Neural cell (in vitro differentiated cells): ENCODE data around the gene BTBD9. TPM values are rescaled to one million over a fixed set of nuclear protein-coding genes. Genes with fewer than 3 reads are reported as not detected.

Source experiments
- H2AFZ ChIP-seq: fragments of 200-600, 300-800 bp; sonication (generic), shearing (Covaris generic); 2 replicates; pipeline ENCODE4 v1.6.0; 2014; ENCODE audit warnings: low read depth, mild to moderate bottlenecking, antibody characterized with exemption, low read length, moderate library complexity
- H3F3A ChIP-seq: fragments of 200-600 bp; shearing (Covaris generic); 2 replicates; pipeline ENCODE4 v1.6.1; 2016; ENCODE audit warnings: mild to moderate bottlenecking, moderate library complexity, mixed read lengths, antibody characterized with exemption, low read length; ENCODE audit not compliant: insufficient read depth, poor library complexity, severe bottlenecking
- H3K27ac ChIP-seq: fragments of 200-600, 300-800 bp; sonication (generic), shearing (Covaris generic); 2 replicates; pipeline ENCODE4 v1.5.1; 2014; ENCODE audit warnings: mild to moderate bottlenecking, low read length, moderate library complexity
- H3K27me3 ChIP-seq: fragments of 300-800, 200-600 bp; sonication (generic), shearing (Covaris generic); 2 replicates; pipeline ENCODE4 v1.6.0; 2014; ENCODE audit warnings: mild to moderate bottlenecking, low read depth, low read length, moderate library complexity; ENCODE audit not compliant: insufficient read depth
- H3K36me3 ChIP-seq: fragments of 300-800, 200-600 bp; sonication (generic), shearing (Covaris generic); 2 replicates; pipeline ENCODE4 v1.5.1; 2014; ENCODE audit warnings: mild to moderate bottlenecking, antibody characterized with exemption, low read length, moderate library complexity; ENCODE audit not compliant: insufficient read depth
- H3K4me2 ChIP-seq: fragments of 300-800, 200-600 bp; sonication (generic), shearing (Covaris generic); 2 replicates; pipeline ENCODE4 v1.6.0; 2014; ENCODE audit warnings: mild to moderate bottlenecking, low read length
- H3K4me3 ChIP-seq: fragments of 300-800, 200-600 bp; sonication (generic), shearing (Covaris generic); 2 replicates; pipeline ENCODE4 v1.5.1; 2014; ENCODE audit warnings: mild to moderate bottlenecking, low read length, moderate library complexity
- H3K79me2 ChIP-seq: fragments of 200-600 bp; shearing (Covaris generic); replicated peaks from 2 replicates; pipeline ENCODE4 v1.6.0; 2014; ENCODE audit warnings: mild to moderate bottlenecking, low read length, moderate library complexity; ENCODE audit not compliant: insufficient read depth
- H3K9ac ChIP-seq: fragments of 300-800, 200-600 bp; sonication (generic), shearing (Covaris generic); 2 replicates; pipeline ENCODE4 v1.6.1; 2016; ENCODE audit warnings: mild to moderate bottlenecking, low read length, mixed read lengths
- H3K9me2 ChIP-seq: fragments of 200-600 bp; shearing (Covaris generic); 2 replicates; pipeline ENCODE4 v1.6.1; 2016; ENCODE audit warnings: mild to moderate bottlenecking, low read length, mixed read lengths; ENCODE audit not compliant: insufficient read depth
- H3K9me3 ChIP-seq: fragments of 200-600, 300-800 bp; sonication (generic), shearing (Covaris generic); 2 replicates; pipeline ENCODE4 v1.6.1; 2016; ENCODE audit warnings: mild to moderate bottlenecking, mixed run types, low read length, moderate library complexity, mixed read lengths
- H4K20me1 ChIP-seq: fragments of 200-600 bp; shearing (Covaris generic); 2 replicates; pipeline ENCODE4 v1.6.1; 2016; ENCODE audit warnings: mild to moderate bottlenecking, mixed run types; ENCODE audit not compliant: insufficient read depth
- CTCF ChIP-seq: fragments of 450-650 bp; IDR thresholded peaks from 2 replicates; pipeline ENCODE4 v1.5.1; 2014; ENCODE audit warnings: antibody characterized with exemption, mild to moderate bottlenecking, moderate library complexity; ENCODE audit not compliant: poor library complexity, severe bottlenecking
- EP300 ChIP-seq: fragments of 450-650 bp; conservative IDR thresholded peaks from 2 replicates; pipeline ENCODE4 v1.6.1; 2014; ENCODE audit warnings: antibody characterized with exemption, mild to moderate bottlenecking, moderate library complexity; ENCODE audit not compliant: poor library complexity, severe bottlenecking
- EZH2 ChIP-seq: fragments of 200-600, 300-800 bp; shearing (Covaris generic), sonication (generic); IDR thresholded peaks from 2 replicates; pipeline ENCODE4 v1.6.1; 2014; ENCODE audit warnings: antibody characterized with exemption, low read length, borderline replicate concordance, mild to moderate bottlenecking; ENCODE audit not compliant: insufficient read depth, poor library complexity, severe bottlenecking
- MXI1 ChIP-seq: fragments of 450-650 bp; conservative IDR thresholded peaks from 2 replicates; pipeline ENCODE4 v1.6.1; 2014; ENCODE audit warnings: antibody characterized with exemption, mild to moderate bottlenecking; ENCODE audit not compliant: poor library complexity, severe bottlenecking
- POLR2AphosphoS5 ChIP-seq: IDR thresholded peaks from 2 replicates; pipeline ENCODE4 v1.6.1; 2012
- RAD21 ChIP-seq: fragments of 450-650 bp; conservative IDR thresholded peaks from 2 replicates; pipeline ENCODE4 v1.6.1; 2014; ENCODE audit warnings: antibody characterized with exemption, mild to moderate bottlenecking, moderate library complexity
- SMC3 ChIP-seq: fragments of 450-650 bp; conservative IDR thresholded peaks from 2 replicates; pipeline ENCODE4 v1.6.1; 2014; ENCODE audit warnings: antibody characterized with exemption, mild to moderate bottlenecking, moderate library complexity; ENCODE audit not compliant: poor library complexity
- TAF1 ChIP-seq: IDR thresholded peaks from 2 replicates; pipeline ENCODE4 v1.6.1; 2012; ENCODE audit warnings: low read depth
- polyA plus RNA-seq: library from polyadenylated mRNA; depleted of rRNA; stranded (reverse); fragments of >200 nt; gene quantifications from 2 replicates; pipeline ENCODE4 v1.2.3, GENCODE V29; 2014
- TF ChIP-seq, protein P1 (sequence below): IDR thresholded peaks from 2 replicates; pipeline ENCODE4 v1.6.1; 2012; ENCODE audit warnings: borderline replicate concordance

BTBD9 gene
- polyA plus RNA-seq, 1 donor from 2014 or later: 6.2 TPM

DNA sequence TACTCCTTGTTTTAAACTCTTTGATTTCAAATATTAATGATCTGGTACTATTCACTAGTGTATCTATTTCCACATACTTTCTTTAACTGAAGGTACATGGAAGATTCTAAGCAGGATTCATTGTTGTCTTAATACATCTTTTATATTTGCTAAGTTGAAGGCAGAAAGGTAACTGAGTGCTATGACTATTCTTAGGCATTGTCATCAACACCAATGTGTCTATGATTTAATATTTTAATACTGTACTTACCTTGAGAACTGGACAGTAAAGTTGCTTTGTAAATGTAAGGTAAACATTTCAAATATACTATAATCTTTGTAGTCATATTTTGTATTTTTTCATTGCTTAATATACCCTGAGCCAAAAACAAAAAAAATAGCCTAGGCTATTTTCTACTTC is 8.9 kb upstream of the BTBD9 start:
- Histone ChIP-seq H2AFZ (no peak overlapping the region), H3K4me3 (no peak overlapping the region), H3K9me3 (no peaks in the 10 kb centered on the region), H3K27me3 (no peaks in the 10 kb centered on the region), H4K20me1 (no peaks in the 10 kb centered on the region), H3F3A (no peaks in the 10 kb centered on the region), H3K9ac (no peak overlapping the region), H3K4me2 (no peak overlapping the region), H3K9me2 (no peaks in the 10 kb centered on the region), H3K79me2 (no peaks in the 10 kb centered on the region), H3K27ac (no peak overlapping the region), H3K36me3 (no peaks in the 10 kb centered on the region)
- TF ChIP-seq TAF1 (no peak), CTCF (no peak), MXI1 (no peak), RAD21 (no peak), EZH2 (no peak), POLR2AphosphoS5 (no peak), EP300 (no peak), SMC3 (no peak)
- TF ChIP-seq, protein P1, sequence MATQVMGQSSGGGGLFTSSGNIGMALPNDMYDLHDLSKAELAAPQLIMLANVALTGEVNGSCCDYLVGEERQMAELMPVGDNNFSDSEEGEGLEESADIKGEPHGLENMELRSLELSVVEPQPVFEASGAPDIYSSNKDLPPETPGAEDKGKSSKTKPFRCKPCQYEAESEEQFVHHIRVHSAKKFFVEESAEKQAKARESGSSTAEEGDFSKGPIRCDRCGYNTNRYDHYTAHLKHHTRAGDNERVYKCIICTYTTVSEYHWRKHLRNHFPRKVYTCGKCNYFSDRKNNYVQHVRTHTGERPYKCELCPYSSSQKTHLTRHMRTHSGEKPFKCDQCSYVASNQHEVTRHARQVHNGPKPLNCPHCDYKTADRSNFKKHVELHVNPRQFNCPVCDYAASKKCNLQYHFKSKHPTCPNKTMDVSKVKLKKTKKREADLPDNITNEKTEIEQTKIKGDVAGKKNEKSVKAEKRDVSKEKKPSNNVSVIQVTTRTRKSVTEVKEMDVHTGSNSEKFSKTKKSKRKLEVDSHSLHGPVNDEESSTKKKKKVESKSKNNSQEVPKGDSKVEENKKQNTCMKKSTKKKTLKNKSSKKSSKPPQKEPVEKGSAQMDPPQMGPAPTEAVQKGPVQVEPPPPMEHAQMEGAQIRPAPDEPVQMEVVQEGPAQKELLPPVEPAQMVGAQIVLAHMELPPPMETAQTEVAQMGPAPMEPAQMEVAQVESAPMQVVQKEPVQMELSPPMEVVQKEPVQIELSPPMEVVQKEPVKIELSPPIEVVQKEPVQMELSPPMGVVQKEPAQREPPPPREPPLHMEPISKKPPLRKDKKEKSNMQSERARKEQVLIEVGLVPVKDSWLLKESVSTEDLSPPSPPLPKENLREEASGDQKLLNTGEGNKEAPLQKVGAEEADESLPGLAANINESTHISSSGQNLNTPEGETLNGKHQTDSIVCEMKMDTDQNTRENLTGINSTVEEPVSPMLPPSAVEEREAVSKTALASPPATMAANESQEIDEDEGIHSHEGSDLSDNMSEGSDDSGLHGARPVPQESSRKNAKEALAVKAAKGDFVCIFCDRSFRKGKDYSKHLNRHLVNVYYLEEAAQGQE: no peak

DNA sequence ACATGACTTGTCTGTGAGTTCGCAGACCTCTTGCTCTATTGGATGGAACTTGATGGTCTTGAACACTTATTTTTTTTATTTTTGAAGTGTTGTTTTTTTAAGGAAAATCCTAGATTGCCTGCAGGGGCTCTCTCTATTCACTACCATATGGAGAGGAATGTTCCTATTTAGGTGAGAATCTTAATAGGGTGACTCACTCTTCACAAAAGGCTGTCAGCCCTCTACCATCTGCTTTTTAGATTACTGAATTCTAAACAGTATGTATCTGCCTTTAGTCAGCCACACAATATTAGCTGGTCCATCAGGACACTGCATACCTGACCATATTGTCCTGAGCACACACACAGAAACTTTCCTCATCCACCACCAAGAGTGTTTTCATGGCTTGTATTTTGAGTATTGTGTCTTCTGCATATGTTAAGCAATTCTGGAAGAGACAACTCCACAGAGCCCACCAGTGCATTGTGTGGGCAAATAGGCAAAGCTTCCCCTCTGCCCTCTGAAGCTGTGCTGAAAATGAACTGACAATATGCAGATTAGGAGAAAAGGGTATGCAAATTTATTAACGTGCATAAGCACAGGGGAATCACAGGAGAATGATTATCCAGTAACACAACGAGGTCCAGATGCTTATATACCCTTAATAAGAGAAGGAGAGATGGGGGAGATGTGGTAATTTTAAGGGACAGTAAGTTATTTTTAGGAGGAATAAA is 6.6 kb upstream of the BTBD9 start:
- H3K4me3 ChIP-seq: no peak overlapping the region
- H4K20me1 ChIP-seq: no peaks in the 10 kb centered on the region
- no peak overlapping the region for H3K9ac ChIP-seq
- H3K9me2 ChIP-seq: no peaks in the 10 kb centered on the region
- no peaks in the 10 kb centered on the region for H3K36me3 ChIP-seq
- no peak for TF ChIP-seq EP300
- TF ChIP-seq, protein P1: no peak
- no peak for TF ChIP-seq RAD21
- TF ChIP-seq TAF1: no peak
- TF ChIP-seq CTCF: no peak
- H2AFZ ChIP-seq: no peak overlapping the region
- H3F3A ChIP-seq: no peaks in the 10 kb centered on the region
- H3K27ac ChIP-seq: no peak overlapping the region
- no peaks in the 10 kb centered on the region for H3K27me3 ChIP-seq
- no peak overlapping the region for H3K4me2 ChIP-seq
- H3K9me3 ChIP-seq: no peaks in the 10 kb centered on the region
- peaks cover 1% of the 10 kb centered on the region for H3K79me2 ChIP-seq
